ENCODE results near the gene PHOSPHO2. TPM values are rescaled to one million over a fixed set of nuclear protein-coding genes. Genes with fewer than 3 reads are reported as not detected.

PHOSPHO2 gene
- 3.2 TPM for total RNA-seq
- long read RNA-seq, partial matches to known transcripts, result 0 of 5 reads
- long read RNA-seq, other reads (novel, unspliced or antisense), result 1 of 5 reads

GRCh38 chr2:169694113-169694893, at the start of gene PHOSPHO2, which contains the start of gene CFAP210:
PHOSPHO2 (plus strand) TSS chr2:169694469; CDS start chr2:169700972, 6,503 bp downstream.
CFAP210 (minus strand) TSS chr2:169694405; CDS start chr2:169694327, 78 bp downstream.
- H3K9me3 ChIP-seq (replicated peaks), result peaks cover 16% of the 10 kb centered on the region
- H3K4me3 ChIP-seq, result peak within 1 kb of the TSS; percentile 94
- TF ChIP-seq CTCF (IDR thresholded peaks at IDR 0.05; ENCODE audit: borderline replicate concordance), result no peak
- peaks cover 21% of the 10 kb centered on the region for H3K4me1 ChIP-seq
- DNase-seq, result peak; percentile 99
- H3K27ac ChIP-seq (replicated peaks), result peak within 1 kb of the TSS; percentile 88
- intact Hi-C loops (cut with micrococcal nuclease), result no loop called here
- H3K36me3 ChIP-seq, result peaks cover 7% of the 10 kb centered on the region
- no peaks in the 10 kb centered on the region for H3K27me3 ChIP-seq (ENCODE audit: low read depth)

- no peak for TF ChIP-seq CTCF (IDR thresholded peaks at IDR 0.05; ENCODE audit: borderline replicate concordance)
- H3K36me3 ChIP-seq, result no peaks in the 10 kb centered on the region
Measured at GRCh38 chr2:169647496-169647895, 46.8 kb upstream of the PHOSPHO2 start.

GRCh38 chr2:169649278-169649677, 45.0 kb upstream of the PHOSPHO2 start:
- Histone ChIP-seq H3K9me3 (replicated peaks) (no peaks in the 10 kb centered on the region), H3K27ac (replicated peaks) (no peak overlapping the region), H3K4me3 (no peak overlapping the region), H3K36me3 (no peaks in the 10 kb centered on the region), H3K27me3 (ENCODE audit: low read depth) (peaks cover 23% of the 10 kb centered on the region), H3K4me1 (no peaks in the 10 kb centered on the region)
- DNase-seq, result no peak
- intact Hi-C loops (cut with micrococcal nuclease), result no loop called here
- TF ChIP-seq CTCF (IDR thresholded peaks at IDR 0.05; ENCODE audit: borderline replicate concordance), result no peak

More at GRCh38 chr2:169647496-169647895, 46.8 kb upstream of the PHOSPHO2 start:
- intact Hi-C loops (cut with micrococcal nuclease), result no loop called here
- Histone ChIP-seq H3K27me3 (ENCODE audit: low read depth) (peaks cover 10% of the 10 kb centered on the region), H3K27ac (replicated peaks) (no peak overlapping the region), H3K4me1 (no peaks in the 10 kb centered on the region), H3K9me3 (replicated peaks) (no peaks in the 10 kb centered on the region), H3K4me3 (no peak overlapping the region)
- DNase-seq, result no peak

GRCh38 chr2:169653636-169654035, 40.6 kb upstream of the PHOSPHO2 start:
- TF ChIP-seq CTCF (IDR thresholded peaks at IDR 0.05; ENCODE audit: borderline replicate concordance), result no peak
- Histone ChIP-seq H3K4me3 (no peak overlapping the region), H3K36me3 (no peaks in the 10 kb centered on the region), H3K27ac (replicated peaks) (no peak overlapping the region), H3K27me3 (ENCODE audit: low read depth) (peaks cover 29% of the 10 kb centered on the region), H3K4me1 (no peaks in the 10 kb centered on the region), H3K9me3 (replicated peaks) (no peaks in the 10 kb centered on the region)
- intact Hi-C loops (cut with micrococcal nuclease), result no loop called here
- DNase-seq, result no peak

GRCh38 chr2:169656164-169656563, 38.1 kb upstream of the PHOSPHO2 start:
- H3K27me3 ChIP-seq (ENCODE audit: low read depth), result peaks cover 29% of the 10 kb centered on the region
- DNase-seq, result no peak
- H3K4me3 ChIP-seq, result no peak overlapping the region
- H3K9me3 ChIP-seq (replicated peaks), result no peaks in the 10 kb centered on the region
- H3K4me1 ChIP-seq, result no peaks in the 10 kb centered on the region
- no peak overlapping the region for H3K27ac ChIP-seq (replicated peaks)
- intact Hi-C loops (cut with micrococcal nuclease), result no loop called here
- H3K36me3 ChIP-seq, result no peaks in the 10 kb centered on the region
- no peak for TF ChIP-seq CTCF (IDR thresholded peaks at IDR 0.05; ENCODE audit: borderline replicate concordance)
